ENCODE results near the gene RFPL1.

Gene RFPL1

DNA sequence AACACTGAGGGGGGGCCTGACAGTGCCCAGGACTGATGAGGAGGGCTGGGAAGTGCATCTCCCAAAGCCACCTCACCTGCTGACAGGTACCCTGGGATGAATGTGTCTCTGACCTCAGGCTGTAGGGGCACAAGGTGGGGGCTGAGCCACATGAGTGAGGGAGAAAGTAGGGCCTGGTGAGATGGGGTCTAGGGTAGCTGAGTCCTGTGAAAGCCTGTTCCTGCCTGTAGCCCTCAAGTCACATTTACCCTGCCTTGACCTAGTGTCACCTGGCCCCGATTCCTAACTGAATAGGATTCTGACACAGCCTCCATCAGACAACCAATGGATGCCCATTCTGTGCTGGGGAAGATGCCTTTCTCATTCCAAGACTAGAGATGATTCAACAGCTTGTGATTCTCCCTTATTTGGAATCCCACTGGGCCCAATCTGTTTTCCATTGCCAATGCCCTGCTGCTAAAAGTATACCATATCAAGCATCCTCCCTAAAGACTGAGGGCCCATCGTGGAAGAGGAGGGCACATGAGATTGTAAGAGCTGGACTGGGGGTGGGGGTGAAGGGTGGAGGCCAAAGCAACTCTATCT is 11.1 kb upstream of the RFPL1 start:
- Histone ChIP-seq H2BK5ac (ENCODE audit: low read depth, low read length, poor library complexity, severe bottlenecking) (no peak overlapping the region), H4K8ac (ENCODE audit: low read length) (no peak overlapping the region), H3K27ac (ENCODE audit: low read length, poor library complexity, severe bottlenecking) (no peak overlapping the region), H3K9me3 (ENCODE audit: control insufficient read depth, low read length) (no peaks in the 10 kb centered on the region), H3K4me3 (ENCODE audit: insufficient read depth in 1 of 2, low read depth in 1 of 2, low read length in 2 of 2) (no peak overlapping the region), H3K27me3 (ENCODE audit: control insufficient read depth in 1 of 2, insufficient read depth in 1 of 2, low read length in 2 of 2) (peaks cover 26 to 29% of the 10 kb centered on the region in 2 experiments), H3K79me1 (replicated peaks; ENCODE audit: low read length, poor library complexity, severe bottlenecking) (no peaks in the 10 kb centered on the region), H3K14ac (ENCODE audit: low read length in 2 of 2) (no peak overlapping the region), H3K4me2 (ENCODE audit: low read length, poor library complexity, severe bottlenecking) (no peak overlapping the region), H4K91ac (ENCODE audit: low read length) (no peak overlapping the region), H3K23ac (ENCODE audit: low read length in 2 of 2) (peak overlapping the region in 1 of 2 experiments; percentile 9), H2AK5ac (ENCODE audit: low read length, severe bottlenecking) (no peak overlapping the region), H2BK15ac (ENCODE audit: low read depth, poor library complexity, severe bottlenecking) (no peak overlapping the region), H2BK12ac (ENCODE audit: low read length in 2 of 2) (no peak overlapping the region), H3K36me3 (ENCODE audit: control insufficient read depth in 1 of 2, insufficient read depth in 2 of 2, low read depth in 1 of 2, low read length in 2 of 2) (no peaks in the 10 kb centered on the region), H3K9ac (ENCODE audit: low read length) (no peak overlapping the region), H3K18ac (ENCODE audit: low read depth in 1 of 2, low read length in 2 of 2) (no peak overlapping the region), H2AFZ (ENCODE audit: low read depth, low read length) (no peak overlapping the region), H3K4me1 (ENCODE audit: control insufficient read depth, insufficient read depth, low read depth, low read length) (no peaks in the 10 kb centered on the region), H3K4ac (ENCODE audit: low read depth in 1 of 2, low read length in 2 of 2) (no peak overlapping the region), H2BK120ac (ENCODE audit: low read depth, low read length) (no peak overlapping the region)
- 80% methylated on average over 2 of the region's 2 CpGs for WGBS
- DNase-seq: no peak

DNA sequence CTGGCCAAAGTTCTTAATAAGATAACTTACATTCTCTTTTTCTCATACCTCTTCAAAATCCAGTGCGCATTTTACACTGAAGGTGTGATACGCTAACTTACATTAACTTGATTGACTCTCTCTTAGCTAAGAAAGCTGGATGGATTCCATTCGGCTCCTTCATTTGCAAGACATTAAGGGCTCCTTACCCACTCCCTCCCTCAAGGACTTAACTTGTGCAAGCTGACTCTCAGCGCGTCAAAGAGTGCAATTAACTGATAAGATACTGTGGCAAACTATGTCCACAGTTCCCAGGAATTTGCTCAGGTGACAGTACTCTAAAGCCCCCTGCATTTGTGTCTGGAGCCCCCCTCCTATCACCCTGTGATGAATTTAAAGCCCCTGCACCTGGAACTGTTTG is 6.4 kb upstream of the RFPL1 start:
- Histone ChIP-seq H3K27ac (ENCODE audit: low read length, poor library complexity, severe bottlenecking) (no peak overlapping the region), H2BK5ac (ENCODE audit: low read depth, low read length, poor library complexity, severe bottlenecking) (no peak overlapping the region), H2BK120ac (ENCODE audit: low read depth, low read length) (no peak overlapping the region), H3K4me3 (ENCODE audit: insufficient read depth in 1 of 2, low read depth in 1 of 2, low read length in 2 of 2) (no peak overlapping the region), H3K79me1 (replicated peaks; ENCODE audit: low read length, poor library complexity, severe bottlenecking) (no peaks in the 10 kb centered on the region), H3K23ac (ENCODE audit: low read length in 2 of 2) (no peak overlapping the region), H3K27me3 (ENCODE audit: control insufficient read depth in 1 of 2, insufficient read depth in 1 of 2, low read length in 2 of 2) (peaks cover 40 to 50% of the 10 kb centered on the region in 2 experiments), H3K4me1 (ENCODE audit: control insufficient read depth, insufficient read depth, low read depth, low read length) (no peaks in the 10 kb centered on the region), H3K36me3 (ENCODE audit: control insufficient read depth in 1 of 2, insufficient read depth in 2 of 2, low read depth in 1 of 2, low read length in 2 of 2) (no peaks in the 10 kb centered on the region), H3K4me2 (ENCODE audit: low read length, poor library complexity, severe bottlenecking) (no peak overlapping the region), H2BK15ac (ENCODE audit: low read depth, poor library complexity, severe bottlenecking) (no peak overlapping the region), H3K14ac (ENCODE audit: low read length in 2 of 2) (no peak overlapping the region), H3K9ac (ENCODE audit: low read length) (no peak overlapping the region), H3K9me3 (ENCODE audit: control insufficient read depth, low read length) (no peaks in the 10 kb centered on the region), H2BK12ac (ENCODE audit: low read length in 2 of 2) (no peak overlapping the region), H2AK5ac (ENCODE audit: low read length, severe bottlenecking) (no peak overlapping the region), H2AFZ (ENCODE audit: low read depth, low read length) (no peak overlapping the region), H4K8ac (ENCODE audit: low read length) (no peak overlapping the region), H3K4ac (ENCODE audit: low read depth in 1 of 2, low read length in 2 of 2) (no peak overlapping the region), H3K18ac (ENCODE audit: low read depth in 1 of 2, low read length in 2 of 2) (no peak overlapping the region), H4K91ac (ENCODE audit: low read length) (no peak overlapping the region)
- no peak for DNase-seq
- 50% methylated on average over 5 of the region's 5 CpGs for WGBS

GRCh38 chr22:29433856-29434255 is 4.5 kb upstream of the RFPL1 start:
- no peak overlapping the region for H3K4me3 ChIP-seq (ENCODE audit: insufficient read depth in 1 of 2, low read depth in 1 of 2, low read length in 2 of 2)
- no peak overlapping the region for H3K4ac ChIP-seq (ENCODE audit: low read depth in 1 of 2, low read length in 2 of 2)
- H2BK5ac ChIP-seq (ENCODE audit: low read depth, low read length, poor library complexity, severe bottlenecking): no peak overlapping the region
- no peaks in the 10 kb centered on the region for H3K36me3 ChIP-seq (ENCODE audit: control insufficient read depth in 1 of 2, insufficient read depth in 2 of 2, low read depth in 1 of 2, low read length in 2 of 2)
- no peak overlapping the region for H3K18ac ChIP-seq (ENCODE audit: low read depth in 1 of 2, low read length in 2 of 2)
- no peaks in the 10 kb centered on the region for H3K4me1 ChIP-seq (ENCODE audit: control insufficient read depth, insufficient read depth, low read depth, low read length)
- peaks cover 32 to 50% of the 10 kb centered on the region in 2 experiments for H3K27me3 ChIP-seq (ENCODE audit: control insufficient read depth in 1 of 2, insufficient read depth in 1 of 2, low read length in 2 of 2)
- no peak overlapping the region for H3K4me2 ChIP-seq (ENCODE audit: low read length, poor library complexity, severe bottlenecking)
- H3K9me3 ChIP-seq (ENCODE audit: control insufficient read depth, low read length): no peaks in the 10 kb centered on the region
- no peak overlapping the region for H4K91ac ChIP-seq (ENCODE audit: low read length)
- no peak for DNase-seq
- no peak overlapping the region for H3K9ac ChIP-seq (ENCODE audit: low read length)
- H2BK120ac ChIP-seq (ENCODE audit: low read depth, low read length): no peak overlapping the region
- WGBS: no CpG with 5 or more reads among the region's 3 CpGs
- H2BK15ac ChIP-seq (ENCODE audit: low read depth, poor library complexity, severe bottlenecking): no peak overlapping the region
- H4K8ac ChIP-seq (ENCODE audit: low read length): no peak overlapping the region
- no peak overlapping the region for H3K14ac ChIP-seq (ENCODE audit: low read length in 2 of 2)
- no peak overlapping the region for H3K27ac ChIP-seq (ENCODE audit: low read length, poor library complexity, severe bottlenecking)
- no peak overlapping the region for H2AFZ ChIP-seq (ENCODE audit: low read depth, low read length)
- no peak overlapping the region for H2BK12ac ChIP-seq (ENCODE audit: low read length in 2 of 2)
- no peak overlapping the region for H2AK5ac ChIP-seq (ENCODE audit: low read length, severe bottlenecking)
- no peaks in the 10 kb centered on the region for H3K79me1 ChIP-seq (replicated peaks; ENCODE audit: low read length, poor library complexity, severe bottlenecking)
- H3K23ac ChIP-seq (ENCODE audit: low read length in 2 of 2): no peak overlapping the region

DNA sequence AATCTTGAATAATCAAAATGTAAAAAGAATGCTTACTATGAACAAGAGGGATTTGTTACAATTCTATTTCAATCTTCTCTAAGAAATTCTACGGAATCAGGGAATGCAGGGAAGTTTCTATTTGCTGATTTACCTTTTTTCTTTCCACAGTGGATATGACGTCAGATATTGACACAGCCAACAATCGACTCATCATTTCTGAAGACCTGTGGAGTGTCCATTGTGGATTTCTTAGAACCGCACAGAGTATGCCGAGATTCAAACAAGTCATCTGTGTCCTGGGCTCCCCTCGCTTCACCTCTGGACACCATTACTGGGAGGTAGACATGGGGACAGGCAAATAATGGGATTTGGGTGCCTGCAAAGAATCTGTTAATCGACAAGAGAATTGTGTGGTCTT is 4.1 kb upstream of the RFPL1 start:
- Histone ChIP-seq H2BK15ac (ENCODE audit: low read depth, poor library complexity, severe bottlenecking) (no peak overlapping the region), H3K4ac (ENCODE audit: low read depth in 1 of 2, low read length in 2 of 2) (no peak overlapping the region), H3K36me3 (ENCODE audit: control insufficient read depth in 1 of 2, insufficient read depth in 2 of 2, low read depth in 1 of 2, low read length in 2 of 2) (no peaks in the 10 kb centered on the region), H3K27ac (ENCODE audit: low read length, poor library complexity, severe bottlenecking) (no peak overlapping the region), H2BK12ac (ENCODE audit: low read length in 2 of 2) (no peak overlapping the region), H2BK5ac (ENCODE audit: low read depth, low read length, poor library complexity, severe bottlenecking) (no peak overlapping the region), H3K4me2 (ENCODE audit: low read length, poor library complexity, severe bottlenecking) (no peak overlapping the region), H3K18ac (ENCODE audit: low read depth in 1 of 2, low read length in 2 of 2) (no peak overlapping the region), H3K79me1 (replicated peaks; ENCODE audit: low read length, poor library complexity, severe bottlenecking) (no peaks in the 10 kb centered on the region), H2AFZ (ENCODE audit: low read depth, low read length) (no peak overlapping the region), H3K27me3 (ENCODE audit: control insufficient read depth in 1 of 2, insufficient read depth in 1 of 2, low read length in 2 of 2) (peaks cover 28 to 50% of the 10 kb centered on the region in 2 experiments), H2AK5ac (ENCODE audit: low read length, severe bottlenecking) (no peak overlapping the region), H3K9me3 (ENCODE audit: control insufficient read depth, low read length) (no peaks in the 10 kb centered on the region), H2BK120ac (ENCODE audit: low read depth, low read length) (no peak overlapping the region), H3K9ac (ENCODE audit: low read length) (no peak overlapping the region), H3K14ac (ENCODE audit: low read length in 2 of 2) (no peak overlapping the region), H4K91ac (ENCODE audit: low read length) (no peak overlapping the region), H3K4me3 (ENCODE audit: insufficient read depth in 1 of 2, low read depth in 1 of 2, low read length in 2 of 2) (no peak overlapping the region), H4K8ac (ENCODE audit: low read length) (no peak overlapping the region), H3K23ac (ENCODE audit: low read length in 2 of 2) (no peak overlapping the region), H3K4me1 (ENCODE audit: control insufficient read depth, insufficient read depth, low read depth, low read length) (no peaks in the 10 kb centered on the region)
- WGBS: 92% methylated on average over 7 of the region's 7 CpGs
- DNase-seq: no peak
